C4-2B (cell line): ENCODE data around the gene CCIN.
"Not testable (repeated sequence)": the region's sequence is repeated elsewhere in the genome, so short reads cannot be mapped to it uniquely, and the experiment has no call there.

Experiments
- CTCF ChIP-seq: fragments of 450-650 bp; conservative IDR thresholded peaks from 2 replicates; pipeline ENCODE4 v1.5.1; 2017; ENCODE audit warnings: mild to moderate bottlenecking
- ZFX ChIP-seq: fragments of 450-650 bp; IDR thresholded peaks from 2 replicates; pipeline ENCODE4 v1.6.1; 2017

DNA sequence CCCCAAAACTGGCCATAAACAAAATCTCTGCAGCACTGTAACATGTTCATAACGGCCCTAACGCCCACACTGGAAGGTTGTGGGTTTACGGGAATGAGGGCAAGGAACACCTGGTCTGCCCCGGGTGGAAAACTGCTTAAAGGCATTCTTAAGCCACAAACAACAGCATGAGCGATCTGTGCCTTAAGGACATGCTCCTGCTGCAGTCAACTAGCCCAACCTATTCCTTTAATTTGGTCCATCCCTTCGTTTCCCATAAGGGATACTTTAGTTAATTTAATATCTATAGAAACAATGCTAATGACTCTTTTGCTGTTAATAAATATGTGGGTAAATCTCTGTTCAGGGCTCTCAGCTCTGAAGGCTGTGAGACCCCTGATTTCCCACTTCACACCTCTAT is 11.1 kb downstream of the CCIN start:
- not testable (repeated sequence) for TF ChIP-seq CTCF, ZFX
